ENCODE data around the gene SLC39A3.

The SLC39A3 gene

GRCh38 chr19:2740314-2740656 is 468 bp upstream of the SLC39A3 start:
- no peak for DNase-seq

GRCh38 chr19:2736550-2737190 is 3.1 kb downstream of the SLC39A3 start:
- DNase-seq = no peak

GRCh38 chr19:2735374-2735773 is 4.4 kb downstream of the SLC39A3 start:
- DNase-seq = no peak

GRCh38 chr19:2734589-2735288 is 5.1 kb downstream of the SLC39A3 start:
- DNase-seq = no peak

DNA sequence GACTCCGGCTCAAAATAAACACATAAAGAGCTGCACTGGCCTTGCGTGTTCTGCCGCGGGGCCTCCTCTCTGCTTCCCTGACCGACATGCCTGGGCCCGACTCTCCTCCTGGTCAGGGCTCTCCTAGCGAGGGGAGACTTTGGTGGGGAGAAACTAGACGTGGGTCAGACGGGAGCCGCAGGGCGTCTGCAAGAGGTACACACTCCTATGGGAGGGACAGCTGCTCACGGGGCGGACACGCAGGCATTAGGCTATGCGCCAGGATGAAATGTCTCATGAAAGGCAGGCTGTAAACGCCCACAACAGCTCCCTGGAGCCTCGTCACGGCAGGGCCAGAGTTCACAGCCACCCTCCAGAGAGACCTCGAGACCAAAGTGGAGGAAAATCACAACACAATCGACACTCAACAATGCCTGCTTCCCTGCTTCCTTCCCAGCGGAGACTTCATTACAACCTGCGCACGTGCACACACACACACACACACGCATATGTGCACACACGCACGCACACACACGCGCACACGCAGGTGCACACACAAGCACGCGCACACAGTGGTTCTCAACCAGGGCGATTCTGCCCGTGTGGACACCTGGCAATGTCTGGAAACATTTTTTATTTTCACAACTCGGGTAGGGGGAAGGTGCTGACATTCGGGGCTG is 5.8 kb downstream of the SLC39A3 start:
- DNase-seq = no peak

DNA sequence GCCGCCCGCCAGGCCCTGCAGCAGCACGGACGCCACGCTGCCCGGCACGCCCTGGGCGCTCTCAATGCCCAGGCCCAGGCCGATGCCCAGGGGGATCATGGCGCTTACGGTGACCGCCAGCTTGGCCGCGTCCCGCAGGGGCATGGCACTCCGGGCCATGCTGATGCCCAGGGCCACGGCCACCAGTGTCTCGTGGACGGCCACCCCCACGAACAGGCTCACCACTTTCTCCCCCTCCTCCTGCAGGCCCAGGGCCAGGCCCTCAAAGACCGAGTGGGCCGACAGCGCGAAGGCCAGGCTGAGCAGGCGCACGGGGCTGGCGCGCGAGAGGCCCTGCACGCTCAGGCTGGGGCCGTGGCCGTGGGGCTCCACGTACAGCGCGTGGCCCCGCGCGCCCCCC is 6.9 kb downstream of the SLC39A3 start:
- no peak for DNase-seq

GRCh38 chr19:2732157-2732725 is 7.6 kb downstream of the SLC39A3 start:
- no peak for DNase-seq

DNA sequence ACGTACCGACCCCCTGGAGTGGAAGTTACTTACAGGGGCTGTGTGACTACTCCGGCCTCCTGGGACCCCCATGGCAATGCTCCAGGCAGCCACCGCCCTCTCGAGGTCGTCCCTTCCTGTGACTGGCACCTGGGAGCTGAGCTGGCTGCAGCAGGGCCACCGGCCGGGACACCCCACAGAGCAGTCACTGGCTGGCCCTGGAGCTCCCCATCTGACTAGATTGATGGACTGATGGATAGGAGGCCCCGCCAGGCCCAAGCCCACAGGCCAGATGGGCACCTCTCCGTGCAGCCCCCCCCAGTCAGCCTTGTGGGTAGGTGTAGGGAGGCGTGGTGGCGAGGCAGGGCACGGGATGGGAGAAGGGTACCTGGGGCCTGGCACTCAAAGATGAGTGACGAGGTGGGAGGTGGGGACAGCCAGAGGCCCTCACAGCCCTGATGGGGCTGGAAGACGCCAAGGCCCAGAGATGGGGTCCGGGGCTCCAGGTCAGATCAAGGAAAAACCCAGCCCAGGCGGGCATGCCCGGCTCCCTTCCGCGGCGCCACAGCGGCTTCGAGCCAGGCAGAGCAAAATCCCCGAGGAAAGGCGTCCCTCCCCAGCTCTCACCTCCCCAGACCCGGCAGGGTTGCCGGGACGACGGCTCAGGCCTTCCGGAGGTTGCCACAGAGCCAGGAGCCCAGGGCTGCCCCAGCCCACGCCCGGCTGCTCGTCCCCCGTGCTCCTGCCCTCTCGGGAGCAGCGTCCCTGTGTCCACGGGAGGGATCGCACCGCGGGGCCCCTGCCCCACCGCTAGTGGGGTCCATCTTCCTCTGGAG is 8.4 kb downstream of the SLC39A3 start:
- DNase-seq = no peak

DNA sequence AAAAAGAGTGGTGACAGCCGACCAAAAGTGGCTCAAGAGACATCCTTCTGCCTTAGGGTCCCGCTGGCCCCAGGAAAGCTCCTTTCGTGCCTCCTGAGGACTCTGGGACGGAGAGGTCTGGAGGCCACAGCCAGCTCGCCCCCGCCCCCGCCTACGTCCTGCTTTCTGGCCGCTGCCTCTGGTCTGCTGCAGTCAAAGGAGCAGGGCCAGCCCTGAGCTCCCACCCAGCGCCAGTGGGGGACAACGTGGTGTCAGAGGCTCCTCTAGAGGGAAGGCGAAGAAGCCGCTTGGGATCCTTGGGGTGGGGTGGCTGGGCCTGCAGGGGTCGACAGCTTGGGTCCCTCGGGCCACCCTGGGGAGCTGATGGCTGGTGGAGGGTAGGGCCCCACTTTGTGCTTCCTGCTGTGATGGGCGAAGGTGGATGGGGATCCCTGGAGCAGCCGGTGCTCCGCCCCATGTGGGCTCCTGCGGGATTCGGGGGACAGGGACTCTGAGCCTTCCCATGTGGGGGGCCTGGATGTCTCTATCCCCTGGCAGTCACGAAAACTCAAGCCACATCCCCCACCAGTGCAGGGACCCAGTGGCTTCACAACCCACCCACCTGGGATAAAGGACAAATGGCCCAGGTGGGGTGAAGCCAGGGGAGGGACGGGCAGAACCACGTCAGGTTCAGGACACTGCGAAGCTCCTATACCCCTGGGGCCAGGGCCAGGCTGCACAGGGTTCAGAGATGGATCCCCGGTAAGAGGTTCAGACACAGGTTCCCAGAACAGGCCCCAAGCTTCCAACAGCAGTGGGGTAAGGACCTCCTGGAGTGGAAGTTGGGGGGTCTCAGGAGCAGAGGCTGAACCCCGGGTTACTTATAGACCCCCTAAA is 9.6 kb downstream of the SLC39A3 start:
- DNase-seq = no peak

DNA sequence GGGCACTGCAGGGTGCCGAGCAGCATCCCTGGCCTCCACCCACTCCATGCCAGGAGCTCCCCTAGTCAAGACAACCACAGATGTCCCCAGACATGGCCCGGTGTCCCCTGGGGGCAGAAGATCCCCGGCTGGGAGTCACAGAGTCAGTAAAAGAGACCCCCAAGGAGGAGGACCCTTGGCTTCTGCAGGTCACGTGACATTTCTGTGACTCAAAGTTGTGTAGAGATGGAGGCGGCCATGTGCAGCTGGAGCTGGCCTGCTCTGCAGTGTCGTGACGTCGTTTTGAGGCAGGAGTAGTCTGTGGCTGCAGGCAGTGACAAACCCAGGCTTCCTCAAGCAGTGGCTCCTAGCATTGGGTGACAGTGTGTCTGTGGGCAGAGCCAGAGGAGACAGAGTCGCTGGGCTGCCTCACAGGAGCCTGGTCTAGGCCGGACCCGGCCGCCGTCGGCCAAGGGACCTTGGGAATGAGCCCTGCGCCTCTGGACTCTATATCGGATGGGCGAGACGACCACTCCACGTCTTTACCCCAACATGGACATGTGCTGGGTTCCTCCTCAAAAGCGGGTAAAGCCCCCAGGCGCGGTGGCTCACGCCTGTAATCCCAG is 10.9 kb downstream of the SLC39A3 start:
- DNase-seq = no peak

DNA sequence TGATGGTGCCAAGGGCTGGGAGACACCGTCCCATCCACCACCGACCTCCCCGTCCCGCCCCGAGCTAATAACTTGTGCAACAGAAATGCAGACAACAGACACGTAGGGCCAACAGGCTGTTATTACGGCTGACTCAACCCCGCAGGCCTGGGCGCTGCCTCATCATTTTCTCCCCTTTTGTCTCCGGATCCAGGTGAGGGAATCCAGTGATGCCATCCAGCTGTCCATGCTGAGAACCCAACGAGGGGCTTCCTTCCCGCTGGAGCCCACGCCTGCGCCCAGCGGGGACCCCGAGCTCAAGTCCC is 12.2 kb downstream of the SLC39A3 start:
- no peak for DNase-seq

GRCh38 chr19:2726904-2727639 is 12.7 kb downstream of the SLC39A3 start:
- DNase-seq = no peak

DNA sequence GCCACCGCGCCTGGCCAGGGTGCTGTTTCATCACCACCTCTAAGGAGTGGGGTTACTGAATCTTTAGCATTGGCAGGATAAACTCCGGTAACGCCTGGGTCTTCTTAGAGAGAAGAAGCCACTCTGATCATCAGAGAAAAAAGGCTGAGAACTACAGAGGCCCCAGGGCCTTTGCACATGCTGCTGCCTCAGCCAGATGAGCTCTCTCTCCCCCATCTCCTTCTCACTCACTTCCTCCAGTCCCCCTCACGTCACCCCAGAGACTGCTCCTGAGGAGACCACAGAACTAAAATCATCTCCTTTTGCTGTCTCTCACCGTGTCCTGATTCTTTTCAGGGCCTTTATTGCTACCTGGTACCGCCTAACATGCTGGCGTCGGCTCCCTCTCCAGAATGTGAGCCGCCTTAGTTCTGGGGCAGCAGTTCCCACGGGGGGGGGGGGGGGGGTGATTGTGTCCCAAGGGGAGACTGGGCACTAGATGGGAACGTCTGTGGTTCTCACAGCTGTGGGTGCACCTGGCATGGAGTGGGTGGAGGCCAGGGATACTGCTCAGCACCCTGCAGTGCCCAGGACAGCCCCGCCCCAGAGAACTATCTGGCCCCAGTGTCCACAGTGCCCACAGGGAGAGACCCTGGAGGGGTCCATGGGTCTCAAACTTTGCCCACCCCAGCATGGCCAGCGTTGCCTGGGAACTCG is 13.5 kb downstream of the SLC39A3 start:
- DNase-seq = no peak

- DNase-seq = no peak
Observed at GRCh38 chr19:2724148-2724557, 15.7 kb downstream of the SLC39A3 start.

DNA sequence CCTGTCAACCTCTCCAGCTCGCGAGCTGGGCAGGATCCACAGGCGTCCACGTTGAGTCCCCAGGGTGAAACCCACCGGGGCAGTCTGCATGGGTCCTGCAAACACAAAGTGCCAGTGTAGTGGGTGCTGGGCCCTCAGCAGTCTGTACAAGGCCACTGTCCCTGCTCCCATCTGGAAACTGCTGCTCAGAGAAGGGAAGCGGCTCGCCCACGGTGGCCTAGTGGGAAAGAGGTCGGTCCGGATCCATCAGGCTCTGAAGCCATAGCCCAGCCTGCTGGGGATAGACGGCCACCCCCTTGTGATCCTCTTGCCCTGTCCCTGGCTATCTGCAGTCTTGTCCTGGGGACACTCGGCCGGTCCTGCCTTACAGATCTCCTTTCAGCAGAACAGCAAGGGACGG is 16.1 kb downstream of the SLC39A3 start:
- DNase-seq = no peak

DNA sequence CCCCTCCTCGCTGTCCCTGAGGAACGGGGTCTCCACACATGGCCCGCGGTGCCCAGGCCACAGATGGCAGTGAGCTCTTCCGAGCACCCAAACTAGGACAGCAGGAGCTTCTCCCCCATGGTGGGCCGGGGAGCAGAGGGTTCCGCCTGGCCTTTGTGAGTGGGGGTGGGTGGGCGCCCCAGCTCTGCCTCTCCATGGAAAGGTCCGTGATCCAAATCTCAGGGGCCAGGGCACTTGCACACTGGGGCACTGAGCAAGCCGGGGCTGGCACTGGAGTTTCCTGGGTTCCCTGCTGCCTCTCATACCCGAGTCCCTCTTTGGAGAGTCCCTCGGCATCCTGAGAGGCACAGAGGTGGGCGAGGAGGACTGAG is 16.5 kb downstream of the SLC39A3 start:
- DNase-seq = no peak

GRCh38 chr19:2722541-2723344 is 17.1 kb downstream of the SLC39A3 start:
- DNase-seq = no peak

DNA sequence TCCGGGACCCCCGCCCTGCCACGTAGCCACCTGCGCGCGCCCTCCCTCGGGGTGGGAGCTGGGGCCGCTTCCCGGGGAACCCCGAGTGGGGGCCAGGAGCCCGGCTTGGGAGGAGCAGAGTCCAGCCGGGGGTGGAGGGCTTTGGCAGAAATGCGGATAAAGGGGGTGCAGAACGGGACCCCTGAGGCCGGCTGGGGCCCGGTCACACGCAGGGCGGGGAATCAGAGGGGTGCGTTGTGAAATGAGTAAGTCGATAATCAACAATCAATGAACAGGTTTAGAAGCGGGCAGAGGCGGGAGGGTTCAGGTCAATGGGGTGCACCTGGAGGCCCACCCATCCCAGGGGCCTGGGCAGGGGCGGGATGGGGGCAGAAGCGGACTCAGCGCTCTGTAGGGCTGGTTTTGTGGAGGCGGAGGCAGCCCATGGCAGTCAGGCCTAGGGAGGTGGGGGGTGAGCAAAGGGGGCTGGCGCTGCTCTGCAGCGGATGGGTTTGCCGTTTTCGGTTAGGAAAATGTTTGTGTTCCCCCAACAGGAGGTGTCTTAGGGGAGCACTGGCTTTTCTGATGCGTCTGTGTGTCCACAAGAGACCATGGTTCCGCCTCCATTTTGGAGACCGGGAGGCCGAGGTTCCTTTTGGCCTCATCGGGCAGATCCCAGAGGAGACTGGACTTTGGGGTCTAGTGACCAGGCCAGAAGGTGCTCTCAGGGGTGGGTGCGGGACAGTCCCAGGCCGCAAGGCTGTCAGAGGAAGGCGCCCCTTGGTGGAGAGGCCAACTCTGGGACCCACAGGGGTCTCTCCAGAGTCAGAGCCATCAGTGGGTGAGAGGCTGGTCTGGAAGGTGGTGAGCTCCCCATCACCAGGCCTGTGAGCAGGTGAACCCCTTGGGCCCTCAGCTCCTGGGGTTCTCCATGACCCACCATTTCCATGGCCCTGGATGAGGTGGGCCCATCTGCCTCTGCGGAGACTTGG is 18.0 kb downstream of the SLC39A3 start:
- no peak for DNase-seq
